A549 (cell line): ENCODE data around the gene TRAFD1. TPM values are rescaled to one million over a fixed set of nuclear protein-coding genes. Genes with fewer than 3 reads are reported as not detected.

Source experiments
- ATAC-seq, 2 experiments: fragments of 200-7000 bp in 1 of 2; fragments of >200 bp in 1 of 2; cut with Nextera tagmentation in 1 of 2; cut with Tn5 transposase in 1 of 2; 3 replicates each; pipeline versions ENCODE4 v1.8.0 to v1.9.1; 2018 to 2020; ENCODE audit warnings: mild to moderate bottlenecking in 1 of 2, moderate library complexity in 1 of 2
- CTCF ChIA-PET: fragments of 300-600 bp; sonication (Branson Sonifier 250); formaldehyde crosslinking; extraction: SDS; loops from one replicate; lab custom pipeline; 2021; ENCODE audit warnings: antibody characterized with exemption, inconsistent platforms; lab: Yijun Ruan, JAX
- POLR2A ChIA-PET: fragments of 350-600 bp; formaldehyde crosslinking; extraction: SDS; loops from one replicate; lab custom pipeline; 2021; ENCODE audit warnings: antibody characterized with exemption, inconsistent platforms; lab: Yijun Ruan, JAX
- DNase-seq, 2 experiments: peaks; one replicate each; pipeline versions ENCODE4 v3.0.0 to v3.0.0-alpha.2; 2011 to 2016; ENCODE audit warnings: low read depth in 1 of 2, low spot score in 1 of 2
- FAIRE-seq: peaks from 2 replicates; lab custom pipeline; 2011; peaks lifted over from hg19 to GRCh38; lab: Jason Lieb, UNC
- H3K27ac ChIP-seq, 2 experiments: fragments of >200 bp; sonication (Bioruptor Twin); formaldehyde crosslinking; 3 replicates each; pipeline ENCODE4 v1.5.1; 2016 to 2017
- H3K4me1 ChIP-seq: fragments of >200 bp; sonication (Bioruptor Twin); formaldehyde crosslinking; 3 replicates; pipeline ENCODE4 v1.6.1; 2016
- H3K4me2 ChIP-seq: fragments of >200 bp; sonication (Bioruptor Twin); formaldehyde crosslinking; 3 replicates; pipeline ENCODE4 v1.6.1; 2016
- H3K4me3 ChIP-seq: fragments of >200 bp; sonication (Bioruptor Twin); formaldehyde crosslinking; 3 replicates; pipeline ENCODE4 v1.5.1; 2016
- H3K9me3 ChIP-seq: fragments of >200 bp; sonication (Bioruptor Twin); formaldehyde crosslinking; 3 replicates; pipeline ENCODE4 v1.6.1; 2016
- ATOH8 ChIP-seq: fragments of 250-450 bp; sonication (Bioruptor Pico); IDR thresholded peaks from 2 replicates; pipeline ENCODE4 v1.5.0; 2020; ENCODE audit warnings: low read depth, mild to moderate bottlenecking, moderate library complexity
- BCL3 ChIP-seq: fragments of >200 bp; sonication (Bioruptor Twin); formaldehyde crosslinking; IDR thresholded peaks from 3 replicates; pipeline ENCODE4 v1.6.1; 2016
- CBX2 ChIP-seq: fragments of 200-600 bp; sonication (generic); IDR thresholded peaks from 2 replicates; pipeline ENCODE4 v1.6.1; 2016; ENCODE audit warnings: low read depth, mild to moderate bottlenecking, borderline replicate concordance
- CEBPB ChIP-seq, 2 experiments: fragments of >200 bp in 1 of 2; sonication (Bioruptor Twin) in 1 of 2; formaldehyde crosslinking in 1 of 2; IDR thresholded peaks; 2 replicates each; pipeline ENCODE4 v1.6.1; 2012 to 2016
- CHD4 ChIP-seq: fragments of 200-600 bp; sonication (generic); IDR thresholded peaks from 2 replicates; pipeline ENCODE4 v1.6.1; 2016; ENCODE audit warnings: antibody characterized with exemption, mild to moderate bottlenecking, borderline replicate concordance
- E2F6 ChIP-seq: IDR thresholded peaks from 2 replicates; pipeline ENCODE4 v1.6.1; 2012; ENCODE audit warnings: low read depth, borderline replicate concordance
- ELK1 ChIP-seq: fragments of 150-350 bp; IDR thresholded peaks from 2 replicates; pipeline ENCODE4 v1.6.1; 2014; ENCODE audit warnings: low read depth, mild to moderate bottlenecking, low read length
- EP300 ChIP-seq, 2 experiments: fragments of >200 bp; sonication (Bioruptor Twin); formaldehyde crosslinking; IDR thresholded peaks; 2 replicates in 1 of 2; 3 replicates in 1 of 2; pipeline ENCODE4 v1.6.1; 2016 to 2017
- ESRRA ChIP-seq: fragments of 150-350 bp; IDR thresholded peaks from 2 replicates; pipeline ENCODE4 v1.6.1; 2014; ENCODE audit warnings: mild to moderate bottlenecking, low read length, borderline replicate concordance
- FOSB ChIP-seq: fragments of 250-450 bp; sonication (Bioruptor Pico); IDR thresholded peaks from 2 replicates; pipeline ENCODE4 v1.5.0; 2020; ENCODE audit warnings: mild to moderate bottlenecking, moderate library complexity
- HEYL ChIP-seq: fragments of 250-450 bp; sonication (Bioruptor Pico); IDR thresholded peaks from 2 replicates; pipeline ENCODE4 v1.8.0; 2021; ENCODE audit warnings: mild to moderate bottlenecking, moderate library complexity
- JUN ChIP-seq, 2 experiments: fragments of >200 bp; sonication (Bioruptor Twin); formaldehyde crosslinking; IDR thresholded peaks; 2 replicates in 1 of 2; 3 replicates in 1 of 2; pipeline ENCODE4 v1.6.1; 2016 to 2017
- MAFK ChIP-seq: fragments of 450-650 bp; IDR thresholded peaks from 2 replicates; pipeline ENCODE4 v1.6.1; 2014; ENCODE audit not compliant: partially characterized antibody
- MAX ChIP-seq: IDR thresholded peaks from 2 replicates; pipeline ENCODE4 v1.6.1; 2012
- NR3C1 ChIP-seq: fragments of >200 bp; sonication (Bioruptor Twin); formaldehyde crosslinking; IDR thresholded peaks from 3 replicates; pipeline ENCODE4 v1.6.1; 2017
- POLR2A ChIP-seq: IDR thresholded peaks from 2 replicates; pipeline ENCODE4 v1.6.1; 2012; ENCODE audit warnings: mild to moderate bottlenecking, low read length
- POLR2AphosphoS2 ChIP-seq: conservative IDR thresholded peaks from 2 replicates; pipeline ENCODE4 v1.6.1; 2012; ENCODE audit warnings: low read length, improper control_type of control experiment, inconsistent platforms
- RAD21 ChIP-seq, 2 experiments: fragments of >200 bp in 1 of 2; sonication (Bioruptor Twin) in 1 of 2; formaldehyde crosslinking in 1 of 2; IDR thresholded peaks in 1 of 2; conservative IDR thresholded peaks in 1 of 2; 2 replicates in 1 of 2; 3 replicates in 1 of 2; pipeline ENCODE4 v1.6.1; 2012 to 2018; ENCODE audit warnings: inconsistent platforms in 1 of 2
- RCOR1 ChIP-seq: fragments of 150-350 bp; IDR thresholded peaks from 2 replicates; pipeline ENCODE4 v1.6.1; 2014; ENCODE audit warnings: antibody characterized with exemption, low read length, low read depth
- RNF2 ChIP-seq: fragments of 200-600 bp; sonication (generic); IDR thresholded peaks from 2 replicates; pipeline ENCODE4 v1.6.1; 2016; ENCODE audit warnings: low read depth, mild to moderate bottlenecking, antibody characterized with exemption, moderate library complexity, borderline replicate concordance
- SMC3 ChIP-seq: fragments of >200 bp; sonication (Bioruptor Twin); formaldehyde crosslinking; IDR thresholded peaks from 3 replicates; pipeline ENCODE4 v1.6.1; 2018; ENCODE audit warnings: inconsistent platforms
- SREBF2 ChIP-seq: fragments of 450-650 bp; IDR thresholded peaks from 2 replicates; pipeline ENCODE4 v1.6.1; 2014; ENCODE audit warnings: mild to moderate bottlenecking, moderate library complexity
- USF2 ChIP-seq: fragments of 450-650 bp; IDR thresholded peaks from 2 replicates; pipeline ENCODE4 v1.6.1; 2014; ENCODE audit warnings: antibody characterized with exemption
- ZC3H11A ChIP-seq: fragments of 450-650 bp; IDR thresholded peaks from 2 replicates; pipeline ENCODE4 v1.6.1; 2014; ENCODE audit warnings: antibody characterized with exemption, mild to moderate bottlenecking
- ZNF302 ChIP-seq: fragments of 250-450 bp; sonication (Bioruptor Pico); IDR thresholded peaks from 2 replicates; pipeline ENCODE4 v1.9.0; 2021; ENCODE audit warnings: inconsistent platforms, mild to moderate bottlenecking, moderate library complexity
- WGBS: methylation state at CpG from one replicate; pipeline ENCODE4 v1.1.6; 2017; ENCODE audit errors: missing lambda C conversion rate; 5-methylcytosine and 5-hydroxymethylcytosine counted together
- polyA plus RNA-seq, 4 experiments: library from polyadenylated mRNA; depleted of rRNA in 3 of 4; stranded (reverse); fragments of >200 nt; fragmentation: RNase III in 1 of 4; extraction: RNeasy Plus Mini Kit Qiagen cat#74134 plus additional on column Dnase treatment in 1 of 4; gene quantifications; 2 replicates in 3 of 4; 3 replicates in 1 of 4; pipeline ENCODE4 v1.2.3, GENCODE V29; 2011 to 2017

The TRAFD1 gene
- polyA plus RNA-seq, 2 of the 4 experiments (the other 2 are of a cell fraction), result 23.3 to 41.1 TPM

GRCh38 chr12:112087851-112088250, 37.5 kb upstream of the TRAFD1 start:
- no peak overlapping the region for H3K4me2 ChIP-seq
- no peak overlapping the region for H3K4me3 ChIP-seq
- 100% methylated on average over 1 of the region's 1 CpG for WGBS
- no peak for FAIRE-seq
- ATAC-seq, result no peak; a peak in 1 of 6 replicates
- H3K9me3 ChIP-seq, result no peaks in the 10 kb centered on the region
- TF ChIP-seq ZNF302 (CRISPR knock-in tag) (no peak), E2F6 (no peak), POLR2AphosphoS2 (no peak), CEBPB (IDR thresholded peaks at IDR 0.05) (no peak), ZC3H11A (no peak)
- H3K27ac ChIP-seq, result no peak overlapping the region
- no peak for DNase-seq
- peaks cover 13% of the 10 kb centered on the region for H3K4me1 ChIP-seq
- ChIA-PET CTCF (interaction anchor here (1.0 to 1.8 kb wide), 5 partner anchors 10 to 114 kb away, joined by 3 to 4 read pairs (median 3); no protein-coding TSS in a partner anchor), POLR2A (no interaction called here)

- no peak for DNase-seq
- no peak overlapping the region for H3K4me2 ChIP-seq
- no peak overlapping the region for H3K27ac ChIP-seq
- no peak for FAIRE-seq
- H3K9me3 ChIP-seq, result no peaks in the 10 kb centered on the region
- peaks cover 12% of the 10 kb centered on the region for H3K4me1 ChIP-seq
- ChIA-PET CTCF (no interaction called here), POLR2A (no interaction called here)
- ATAC-seq, result no peak; a peak in 1 of 6 replicates
- TF ChIP-seq ELK1 (no peak), SREBF2 (no peak)
- H3K4me3 ChIP-seq, result no peak overlapping the region
- WGBS, result 98% methylated on average over 3 of the region's 3 CpGs
Measured at GRCh38 chr12:112091563-112091962, 33.8 kb upstream of the TRAFD1 start.

- DNase-seq (no peak), ATAC-seq (peak in 1 of 2 experiments; percentile 41; a peak in 2 of 6 replicates), FAIRE-seq (no peak)
- ChIA-PET CTCF (no interaction called here), POLR2A (interaction anchor here (0.9 kb wide), 1 partner anchor 29 kb away, joined by 3 read pairs; the partner anchor contains the start of gene TRAFD1)
- Histone ChIP-seq H3K4me1 (peaks cover 28% of the 10 kb centered on the region), H3K9me3 (no peaks in the 10 kb centered on the region), H3K4me2 (peak overlapping the region; percentile 53), H3K27ac (peak overlapping the region; percentile 15 to 78; a peak in 4 of 6 replicates), H3K4me3 (no peak overlapping the region)
- TF ChIP-seq MAFK (no peak), BCL3 (no peak), JUN (IDR thresholded peaks at IDR 0.05) (no peak), NR3C1 (no peak), CBX2 (no peak), CHD4 (no peak), MAX (no peak), ATOH8 (CRISPR knock-in tag) (no peak), RCOR1 (no peak), SMC3 (no peak), POLR2A (no peak), HEYL (no peak), EP300 (IDR thresholded peaks at IDR 0.05) (no peak), USF2 (no peak), RNF2 (no peak), RAD21 (conservative IDR thresholded peaks at IDR 0.05 in 1 of 2, IDR thresholded peaks at IDR 0.05 in 1 of 2) (no peak), FOSB (CRISPR knock-in tag) (no peak), ESRRA (no peak)
Measured at GRCh38 chr12:112096070-112096469, 29.3 kb upstream of the TRAFD1 start.
